Lower leg skin (tissue), 3 donors: Measurements from ENCODE around the gene PKDCC.

ENCODE experiments used
- POLR2A ChIP-seq, 2 donors: fragments of 450-650 bp; IDR thresholded peaks; one replicate each; pipeline ENCODE4 v1.6.1; 2016 to 2017; ENCODE audit warnings: antibody characterized with exemption in 2 of 2, mild to moderate bottlenecking in 1 of 2, moderate library complexity in 1 of 2
- TF ChIP-seq, protein P1 (sequence below), 3 donors: fragments of 450-650 bp; IDR thresholded peaks; one replicate each; pipeline ENCODE4 v1.5.1; 2016; ENCODE audit warnings: antibody characterized with exemption in 3 of 3, mild to moderate bottlenecking in 3 of 3, moderate library complexity in 2 of 3

DNA sequence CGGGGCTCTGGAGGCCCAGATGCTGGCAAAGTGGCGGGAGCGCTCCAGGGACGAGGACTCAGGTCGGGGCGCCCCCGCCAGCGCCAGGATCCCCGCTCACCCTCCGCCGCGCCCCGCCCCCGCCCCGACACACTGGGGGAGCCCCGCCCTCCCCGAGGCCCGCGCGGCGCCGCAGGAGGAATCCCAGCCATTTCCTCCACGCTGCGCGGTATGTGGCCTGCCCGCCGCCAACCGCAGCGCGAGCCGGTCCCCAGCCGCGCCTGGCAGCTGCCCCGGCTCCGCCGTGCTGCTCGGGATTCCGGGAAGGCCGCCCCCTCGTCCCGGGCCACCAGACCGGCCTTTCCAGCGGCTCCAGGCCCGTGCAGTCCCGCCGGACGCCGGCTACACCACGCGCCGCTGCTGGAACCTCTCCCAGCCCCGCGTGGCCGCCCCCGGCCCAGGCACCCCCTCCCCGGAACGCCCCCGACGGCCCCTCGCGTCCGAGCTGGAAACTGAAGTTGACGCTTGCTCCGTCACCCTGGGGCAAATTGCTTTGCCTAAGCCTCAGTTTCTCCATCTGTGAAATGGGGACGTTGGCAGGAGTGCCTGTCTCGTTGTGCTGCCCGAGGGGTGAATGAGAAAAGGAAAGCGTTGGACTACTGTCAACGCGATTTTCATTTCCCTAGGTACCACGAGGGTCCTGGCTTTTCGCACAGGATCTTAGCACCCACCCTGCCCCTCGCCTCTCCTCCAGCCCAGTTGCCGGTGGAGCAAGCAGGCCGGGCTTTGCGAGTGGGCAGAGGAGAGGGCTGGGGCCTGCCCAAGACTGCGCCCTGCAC, 53.6 kb downstream of the PKDCC start:
- TF ChIP-seq, protein P1, sequence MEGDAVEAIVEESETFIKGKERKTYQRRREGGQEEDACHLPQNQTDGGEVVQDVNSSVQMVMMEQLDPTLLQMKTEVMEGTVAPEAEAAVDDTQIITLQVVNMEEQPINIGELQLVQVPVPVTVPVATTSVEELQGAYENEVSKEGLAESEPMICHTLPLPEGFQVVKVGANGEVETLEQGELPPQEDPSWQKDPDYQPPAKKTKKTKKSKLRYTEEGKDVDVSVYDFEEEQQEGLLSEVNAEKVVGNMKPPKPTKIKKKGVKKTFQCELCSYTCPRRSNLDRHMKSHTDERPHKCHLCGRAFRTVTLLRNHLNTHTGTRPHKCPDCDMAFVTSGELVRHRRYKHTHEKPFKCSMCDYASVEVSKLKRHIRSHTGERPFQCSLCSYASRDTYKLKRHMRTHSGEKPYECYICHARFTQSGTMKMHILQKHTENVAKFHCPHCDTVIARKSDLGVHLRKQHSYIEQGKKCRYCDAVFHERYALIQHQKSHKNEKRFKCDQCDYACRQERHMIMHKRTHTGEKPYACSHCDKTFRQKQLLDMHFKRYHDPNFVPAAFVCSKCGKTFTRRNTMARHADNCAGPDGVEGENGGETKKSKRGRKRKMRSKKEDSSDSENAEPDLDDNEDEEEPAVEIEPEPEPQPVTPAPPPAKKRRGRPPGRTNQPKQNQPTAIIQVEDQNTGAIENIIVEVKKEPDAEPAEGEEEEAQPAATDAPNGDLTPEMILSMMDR (IDR thresholded peaks at IDR 0.05), result no peak
- TF ChIP-seq POLR2A (IDR thresholded peaks at IDR 0.05), result no peak
